ENCODE measurements around the gene DNPEP.
"Not testable (repeated sequence)": the region's sequence is repeated elsewhere in the genome, so short reads cannot be mapped to it uniquely, and the experiment has no call there.

- TF ChIP-seq CTCF, POLR2A (IDR thresholded peaks at IDR 0.05): not testable (repeated sequence)
Observed at GRCh38 chr2:219395056-219395455, 7.3 kb upstream of the DNPEP start.
